GM12874 (cell line): ENCODE data around the gene DNAH11.

Source experiments
- TF ChIP-seq, protein P1 (sequence below): IDR thresholded peaks from 2 replicates; pipeline ENCODE4 v1.5.1; 2011; ENCODE audit warnings: low read depth, mild to moderate bottlenecking, control low read depth, low read length, moderate library complexity; ENCODE audit not compliant: insufficient read depth

Gene DNAH11, protein sequence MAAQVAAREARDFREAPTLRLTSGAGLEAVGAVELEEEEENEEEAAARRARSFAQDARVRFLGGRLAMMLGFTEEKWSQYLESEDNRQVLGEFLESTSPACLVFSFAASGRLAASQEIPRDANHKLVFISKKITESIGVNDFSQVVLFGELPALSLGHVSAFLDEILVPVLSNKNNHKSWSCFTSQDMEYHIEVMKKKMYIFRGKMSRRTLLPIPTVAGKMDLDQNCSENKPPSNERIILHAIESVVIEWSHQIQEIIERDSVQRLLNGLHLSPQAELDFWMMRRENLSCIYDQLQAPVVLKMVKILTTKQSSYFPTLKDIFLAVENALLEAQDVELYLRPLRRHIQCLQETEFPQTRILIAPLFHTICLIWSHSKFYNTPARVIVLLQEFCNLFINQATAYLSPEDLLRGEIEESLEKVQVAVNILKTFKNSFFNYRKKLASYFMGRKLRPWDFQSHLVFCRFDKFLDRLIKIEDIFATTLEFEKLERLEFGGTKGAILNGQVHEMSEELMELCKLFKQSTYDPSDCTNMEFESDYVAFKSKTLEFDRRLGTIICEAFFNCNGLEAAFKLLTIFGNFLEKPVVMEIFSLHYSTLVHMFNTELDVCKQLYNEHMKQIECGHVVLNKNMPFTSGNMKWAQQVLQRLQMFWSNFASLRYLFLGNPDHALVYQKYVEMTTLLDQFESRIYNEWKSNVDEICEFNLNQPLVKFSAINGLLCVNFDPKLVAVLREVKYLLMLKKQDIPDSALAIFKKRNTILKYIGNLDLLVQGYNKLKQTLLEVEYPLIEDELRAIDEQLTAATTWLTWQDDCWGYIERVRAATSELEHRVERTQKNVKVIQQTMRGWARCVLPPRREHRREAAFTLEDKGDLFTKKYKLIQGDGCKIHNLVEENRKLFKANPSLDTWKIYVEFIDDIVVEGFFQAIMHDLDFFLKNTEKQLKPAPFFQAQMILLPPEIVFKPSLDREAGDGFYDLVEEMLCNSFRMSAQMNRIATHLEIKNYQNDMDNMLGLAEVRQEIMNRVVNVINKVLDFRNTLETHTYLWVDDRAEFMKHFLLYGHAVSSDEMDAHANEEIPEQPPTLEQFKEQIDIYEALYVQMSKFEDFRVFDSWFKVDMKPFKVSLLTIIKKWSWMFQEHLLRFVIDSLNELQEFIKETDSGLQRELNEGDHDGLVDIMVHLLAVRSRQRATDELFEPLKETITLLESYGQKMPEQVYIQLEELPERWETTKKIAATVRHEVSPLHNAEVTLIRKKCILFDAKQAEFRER (N-terminal part only)

DNA sequence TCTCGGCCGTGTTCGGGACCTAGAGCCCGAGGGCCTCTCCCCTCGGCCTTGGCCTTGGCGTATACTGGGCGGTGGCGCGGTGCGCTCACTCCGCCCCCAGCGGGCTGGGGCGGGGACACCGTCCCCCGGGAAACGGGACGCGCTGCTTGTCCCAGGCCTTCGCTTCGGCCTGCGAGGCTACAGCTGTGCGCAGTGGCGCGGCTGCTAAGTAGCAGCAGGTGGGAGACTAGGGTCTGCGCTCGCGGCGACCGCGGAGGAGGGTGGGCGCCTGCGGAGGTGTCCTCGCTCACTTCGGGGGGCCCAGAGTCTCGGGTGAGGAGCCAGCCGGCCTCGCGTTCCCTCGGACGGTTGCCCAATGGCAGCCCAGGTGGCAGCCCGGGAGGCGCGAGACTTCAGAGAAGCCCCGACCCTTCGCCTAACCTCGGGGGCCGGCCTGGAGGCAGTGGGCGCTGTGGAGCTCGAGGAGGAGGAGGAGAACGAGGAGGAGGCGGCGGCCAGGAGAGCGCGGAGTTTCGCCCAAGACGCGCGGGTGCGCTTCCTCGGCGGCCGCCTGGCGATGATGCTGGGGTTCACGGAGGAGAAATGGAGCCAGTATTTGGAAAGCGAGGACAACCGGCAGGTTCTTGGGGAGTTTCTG is at the start of gene DNAH11:
DNAH11 (plus strand) TSS at position 149 of the 637 bp plus-strand sequence; CDS start at position 356, 207 bp downstream.
- TF ChIP-seq, protein P1, sequence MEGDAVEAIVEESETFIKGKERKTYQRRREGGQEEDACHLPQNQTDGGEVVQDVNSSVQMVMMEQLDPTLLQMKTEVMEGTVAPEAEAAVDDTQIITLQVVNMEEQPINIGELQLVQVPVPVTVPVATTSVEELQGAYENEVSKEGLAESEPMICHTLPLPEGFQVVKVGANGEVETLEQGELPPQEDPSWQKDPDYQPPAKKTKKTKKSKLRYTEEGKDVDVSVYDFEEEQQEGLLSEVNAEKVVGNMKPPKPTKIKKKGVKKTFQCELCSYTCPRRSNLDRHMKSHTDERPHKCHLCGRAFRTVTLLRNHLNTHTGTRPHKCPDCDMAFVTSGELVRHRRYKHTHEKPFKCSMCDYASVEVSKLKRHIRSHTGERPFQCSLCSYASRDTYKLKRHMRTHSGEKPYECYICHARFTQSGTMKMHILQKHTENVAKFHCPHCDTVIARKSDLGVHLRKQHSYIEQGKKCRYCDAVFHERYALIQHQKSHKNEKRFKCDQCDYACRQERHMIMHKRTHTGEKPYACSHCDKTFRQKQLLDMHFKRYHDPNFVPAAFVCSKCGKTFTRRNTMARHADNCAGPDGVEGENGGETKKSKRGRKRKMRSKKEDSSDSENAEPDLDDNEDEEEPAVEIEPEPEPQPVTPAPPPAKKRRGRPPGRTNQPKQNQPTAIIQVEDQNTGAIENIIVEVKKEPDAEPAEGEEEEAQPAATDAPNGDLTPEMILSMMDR = no peak

DNA sequence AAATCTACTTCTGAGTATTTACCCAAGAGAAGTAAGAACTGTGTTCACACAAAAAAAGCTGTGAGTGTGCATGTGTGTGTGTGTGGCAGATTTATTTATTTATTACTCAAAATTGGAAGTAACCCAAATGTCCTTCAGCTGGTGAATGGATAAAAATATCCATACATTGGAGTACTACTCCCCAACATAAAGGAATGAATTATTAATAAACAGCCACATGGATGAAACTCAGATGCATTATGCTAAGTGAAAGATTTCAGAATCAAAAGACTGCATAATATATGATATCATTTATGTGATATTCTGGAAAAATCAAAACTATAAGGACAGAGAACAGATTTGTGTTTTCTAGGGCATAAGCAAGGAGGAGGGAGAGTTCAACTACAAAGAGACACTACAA is 47.1 kb upstream of the DNAH11 start:
- TF ChIP-seq, protein P1 = no peak

DNA sequence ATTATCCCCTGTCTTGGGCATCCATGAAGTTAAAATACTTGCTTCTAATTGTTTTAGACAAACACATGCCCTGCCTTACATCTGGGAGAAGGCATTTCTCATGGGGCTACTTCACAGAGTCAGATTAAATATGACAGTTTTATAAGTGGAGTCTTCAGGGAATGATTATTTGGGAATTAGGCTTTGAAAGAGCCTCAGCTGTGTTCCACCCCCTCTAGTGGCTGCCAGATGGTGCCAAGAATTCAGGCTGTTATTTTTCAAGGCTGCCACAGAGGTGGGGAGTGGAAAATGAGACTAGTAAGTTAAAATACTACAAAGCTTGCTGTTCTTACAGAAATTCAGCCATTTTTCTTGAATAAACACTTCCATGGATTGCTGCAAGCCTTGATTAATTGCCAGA is 45.8 kb upstream of the DNAH11 start:
- TF ChIP-seq, protein P1 = no peak

DNA sequence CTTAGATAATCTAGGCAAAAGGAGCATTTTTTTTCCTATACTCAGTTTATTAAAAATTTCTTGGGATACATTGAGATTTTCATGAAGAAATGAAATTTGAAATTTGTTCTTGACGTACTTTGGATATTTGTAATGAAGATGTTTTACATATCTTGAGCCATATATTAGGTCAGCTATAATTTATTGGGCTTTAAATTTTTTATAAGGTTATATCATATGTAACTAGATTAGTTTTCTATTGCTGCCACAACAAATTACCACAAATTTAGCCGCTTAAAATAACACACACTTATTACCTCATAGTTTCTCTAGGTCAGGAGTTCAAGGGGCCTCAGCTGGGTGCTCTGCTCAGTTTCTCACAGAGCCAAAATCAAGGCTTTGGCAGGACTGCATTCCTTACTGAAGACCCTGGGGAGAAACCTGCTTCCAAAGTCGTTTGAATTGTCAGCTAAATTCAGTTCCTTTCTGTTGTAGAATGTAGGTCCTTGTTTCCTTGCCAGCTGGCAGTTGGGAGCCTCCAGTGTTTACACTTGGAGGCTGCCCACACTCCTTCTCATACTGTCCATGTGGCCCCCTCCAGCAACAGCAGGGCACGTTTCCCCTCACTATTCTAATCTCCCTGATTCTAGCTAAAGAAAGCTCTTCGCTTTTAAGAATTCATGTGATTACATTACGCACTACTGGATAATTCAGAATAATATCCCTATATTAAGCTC is 42.6 kb upstream of the DNAH11 start:
- TF ChIP-seq, protein P1 = no peak

DNA sequence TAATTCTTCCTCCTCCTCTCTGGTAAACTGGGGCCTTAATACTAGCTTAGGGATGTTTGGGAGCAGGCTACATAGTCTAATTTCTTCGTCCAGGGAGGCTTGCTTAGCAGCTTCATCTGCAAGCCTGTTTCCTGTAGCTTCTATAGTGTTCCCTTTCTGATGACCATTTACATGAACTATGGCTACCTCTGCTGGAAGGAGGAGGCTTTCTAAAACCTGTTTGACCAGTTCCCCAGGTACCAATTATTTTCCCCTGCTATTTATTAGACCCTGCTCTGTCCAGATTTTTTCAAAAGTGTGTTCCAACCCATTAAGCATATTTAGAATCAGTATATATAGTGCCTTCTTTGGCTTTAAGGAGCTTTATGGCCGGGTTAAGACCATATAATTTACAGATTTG is 38.8 kb upstream of the DNAH11 start:
- TF ChIP-seq, protein P1 = no peak

DNA sequence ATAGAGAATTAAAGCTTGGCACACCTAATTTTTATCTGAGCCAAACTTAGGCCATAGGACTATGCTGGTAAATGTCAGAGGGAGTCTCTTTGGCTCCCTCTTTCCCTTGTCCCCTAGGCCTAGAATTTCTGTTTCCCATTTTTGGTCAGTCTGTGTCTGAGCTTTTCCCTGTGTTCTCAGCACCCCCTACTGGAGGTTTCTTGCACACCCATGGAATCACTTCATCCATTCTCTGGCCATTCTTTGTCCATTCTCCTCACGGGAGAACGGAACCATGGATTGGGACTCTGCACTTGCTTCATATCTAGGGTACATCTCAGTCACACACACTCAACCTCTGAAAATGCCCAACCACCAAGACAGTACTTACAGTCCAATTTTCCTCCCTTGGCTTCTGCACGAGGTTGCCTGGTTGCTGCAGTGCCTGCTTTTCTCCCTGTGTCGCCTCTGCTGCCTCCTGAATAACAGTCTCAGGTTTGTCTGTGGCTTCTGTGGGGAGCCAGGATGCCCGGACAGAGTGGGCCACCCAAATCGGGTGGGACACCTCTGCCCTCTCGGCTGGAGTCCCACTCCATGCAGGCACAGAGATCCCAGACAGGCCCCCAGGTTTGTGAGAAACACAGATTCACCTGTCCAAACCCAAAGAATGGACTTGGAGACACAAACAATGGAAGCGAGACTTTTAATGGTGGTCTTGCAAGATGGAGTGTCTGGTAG is 35.1 kb upstream of the DNAH11 start:
- TF ChIP-seq, protein P1 = peak; percentile 49; the same call in 1 of the 2 replicates
